Heart left ventricle (tissue), 16 donors: ENCODE data around the gene SLC26A9. TPM values are rescaled to one million over a fixed set of nuclear protein-coding genes. Genes with fewer than 3 reads are reported as not detected.

Source experiments
- ATAC-seq, 4 donors: fragments of 200-7000 bp; cut with Tn5 transposase; one replicate each; pipeline ENCODE4 v1.9.1; 2020 to 2022; ENCODE audit warnings: moderate library complexity in 4 of 4, mild to moderate bottlenecking in 3 of 4, moderate number of reproducible peaks in 1 of 4
- DNase-seq, 5 donors: peaks; one replicate each; pipeline ENCODE4 v3.0.0-alpha.2; 2020
- H3K27ac ChIP-seq, 12 donors: fragments of 200-600 bp; sonication (generic) in 4 of 12; one replicate each; pipeline versions ENCODE4 v1.5.0 to v1.8.0; 2016 to 2022; ENCODE audit warnings: mild to moderate bottlenecking in 2 of 12
- H3K27me3 ChIP-seq, 9 donors: fragments of 200-600 bp; sonication (generic) in 2 of 9; one replicate each; pipeline versions ENCODE4 v1.5.1 to v1.8.0; 2016 to 2022; ENCODE audit warnings: mild to moderate bottlenecking in 3 of 9
- H3K36me3 ChIP-seq, 9 donors: fragments of 200-600 bp; sonication (generic) in 2 of 9; one replicate each; pipeline versions ENCODE4 v1.5.0 to v1.8.0; 2018 to 2022; ENCODE audit warnings: mild to moderate bottlenecking in 2 of 9
- H3K4me1 ChIP-seq, 12 donors: fragments of 200-600 bp; sonication (generic) in 4 of 12; one replicate each; pipeline versions ENCODE4 v1.5.0 to v1.8.0; 2016 to 2022; ENCODE audit warnings: mild to moderate bottlenecking in 3 of 12
- H3K4me3 ChIP-seq, 12 donors: fragments of 200-600 bp; sonication (generic) in 4 of 12; one replicate each; pipeline versions ENCODE4 v1.5.0 to v1.8.0; 2017 to 2022; ENCODE audit warnings: mild to moderate bottlenecking in 9 of 12, moderate library complexity in 4 of 12
- H3K9me3 ChIP-seq, 12 donors: fragments of 200-600 bp; sonication (generic) in 4 of 12; one replicate each; pipeline versions ENCODE4 v1.5.0 to v1.8.0; 2016 to 2022; ENCODE audit warnings: mild to moderate bottlenecking in 1 of 12
- POLR2A ChIP-seq, 2 donors: fragments of 450-650 bp; IDR thresholded peaks; one replicate each; pipeline ENCODE4 v1.6.1; 2017; ENCODE audit warnings: antibody characterized with exemption in 2 of 2, mild to moderate bottlenecking in 2 of 2, moderate library complexity in 2 of 2
- WGBS, 4 donors: extraction: QIAGEN DNeasy Blood & Tissue Kit in 2 of 4; methylation state at CpG; one replicate each; pipeline versions ENCODE4 v1.1.5 to v1.1.7; 2013 to 2018; 5-methylcytosine and 5-hydroxymethylcytosine counted together
- intact Hi-C, 10 donors: fragments of 100-400 bp; cut with DNase I; formaldehyde crosslinking; loops; one replicate each; pipeline versions ENCODE4 v1.11.1 to v1.14.2; 2022
- polyA plus RNA-seq, 2 donors: library from polyadenylated mRNA; stranded (reverse); fragments of 200-250 nt; gene quantifications; one replicate each; pipeline ENCODE4 v1.2.3, GENCODE V29; 2013
- total RNA-seq, 9 donors: library from RNA; depleted of rRNA in 2 of 9; stranded (reverse); fragments of >200 nt in 2 of 9; fragmentation: NEBNext Ultra II Directional in 3 of 9; extraction: Animal tissue kit (Norgen Biotek cat#: 25700) in 3 of 9; gene quantifications; one replicate each; pipeline versions ENCODE4 v1.1.0 to v1.2.4, GENCODE V29; 2016 to 2023
- TF ChIP-seq, protein P1 (sequence below), 12 donors: fragments of 200-600 bp; sonication (generic) in 4 of 12; IDR thresholded peaks; one replicate each; pipeline versions ENCODE4 v1.5.0 to v1.8.0; 2018 to 2022; ENCODE audit warnings: antibody characterized with exemption in 12 of 12, mild to moderate bottlenecking in 5 of 12
- donor health status: ischemic (EF 13 %, LVEDD 7.1; RV severe dilation, severe dysfunction).
- donor health status: healthy with polysubstance abuse.
- donor health status: DM: no; HTN: yes; CAD: no.
- donor health status: DM: no; HTN: no; CAD: no.
- donor health status: ischemic (EF 25% LVEDD 6.9; RV normal size, moderate dysfunction).
- donor health status: ischemic (EF 25% LVEDD 5.7; RV mildly dilated, moderate dysfunction).
- donor health status: healthy.
- donor health status: DM: yes; HTN: yes; CAD: no.
- donor health status: ischemic (EF 35%, LVEDD 5.7; RV mildly dilated, moderate dysfunction).
- donor health status: nonischemic (EF 11% LVEDD 7.7; RV severe dilation, severe dysfunction).
- donor health status: DM: yes; HTN: yes; CAD: no.
- donor health status: PGD.
- donor health status: ischemic (EF 29% LVEDD 5.4; RV normal size, mild dysfunction).
- donor health status: nonischemic (EF 23%, LVEDD 6.1; RV moderate dilation, normal function).

SLC26A9 gene
- total and polyA plus RNA-seq, 11 donors: 4.1 to 39.6 (median 11.0) TPM

DNA sequence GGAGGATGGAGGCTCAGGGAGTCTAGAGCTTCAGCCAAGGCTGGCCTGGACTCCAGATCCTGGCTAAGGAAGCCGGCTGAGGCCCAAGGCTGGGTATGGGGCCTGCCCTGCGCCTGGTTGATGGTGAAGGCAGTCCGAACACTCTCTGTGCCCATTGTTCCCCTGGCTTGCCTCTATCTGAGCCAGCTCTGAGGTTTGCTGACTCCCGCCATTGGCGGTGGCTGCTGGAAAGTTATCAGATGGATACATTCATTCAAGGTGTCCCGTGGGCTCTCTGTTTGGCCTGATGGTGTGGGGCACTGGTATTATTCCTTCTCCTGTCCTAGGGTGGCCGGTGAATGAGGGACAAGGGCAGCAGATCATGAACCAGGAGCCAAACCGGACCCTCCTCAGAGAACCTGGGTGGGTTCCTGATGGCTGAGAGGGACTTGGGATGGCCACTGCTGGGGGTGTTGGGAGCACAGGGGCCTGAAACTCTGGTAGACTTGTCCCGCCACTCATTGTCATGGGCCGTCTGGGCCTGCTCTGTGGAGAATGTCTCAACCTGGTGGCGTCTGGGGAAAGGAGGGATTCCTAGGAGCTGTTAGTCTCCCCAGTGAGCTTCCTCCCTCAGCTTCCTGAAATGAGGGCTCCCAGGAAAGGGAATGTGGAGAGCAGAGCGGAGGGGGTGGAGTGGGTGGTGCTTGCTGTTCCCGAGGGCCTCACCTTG is 22.2 kb downstream of the SLC26A9 start:
- peak overlapping the region in 10 of 12 donors; percentile 68 to 94 (median 86) for H3K27ac ChIP-seq
- no peak overlapping the region for H3K4me3 ChIP-seq

DNA sequence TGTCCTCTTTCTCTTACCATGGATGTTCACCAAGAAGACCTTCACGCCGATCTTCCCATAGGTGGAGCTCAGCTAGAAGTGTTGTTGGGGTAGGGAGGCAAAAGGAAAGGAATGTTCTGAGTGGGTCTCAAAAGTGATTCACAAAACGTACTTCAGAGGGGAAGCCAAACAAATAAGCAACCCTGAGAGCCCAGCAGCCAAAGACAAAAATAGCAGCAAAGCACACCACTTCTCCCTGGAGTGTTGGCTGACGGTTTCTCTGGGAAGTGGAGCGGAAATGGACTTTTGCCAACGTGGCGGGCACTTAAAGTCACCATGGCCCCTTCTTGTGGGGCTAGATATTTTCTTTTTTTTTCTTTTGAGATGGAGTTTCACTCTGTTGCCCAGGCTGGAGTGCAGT is 23.1 kb downstream of the SLC26A9 start:
- Histone ChIP-seq H3K4me3 (peak overlapping the region in 6 of 12 donors; percentile 7 to 44 (median 36)), H3K27ac (peak overlapping the region; percentile 68 to 94 (median 86)), H3K9me3 (no peaks in the 10 kb centered on the region)

More for the DNA sequence above, 22.2 kb downstream of the SLC26A9 start:
- Histone ChIP-seq H3K4me1 (peaks cover 0 to 48% (median 27%) of the 10 kb centered on the region in 12 donors), H3K27me3 (no peaks in the 10 kb centered on the region), H3K9me3 (no peaks in the 10 kb centered on the region), H3K36me3 (no peaks in the 10 kb centered on the region)
- WGBS, 4 donors: 72 to 86% (median 78%) methylated on average over 12 to 13 of the region's 13 CpGs
- TF ChIP-seq, protein P1, sequence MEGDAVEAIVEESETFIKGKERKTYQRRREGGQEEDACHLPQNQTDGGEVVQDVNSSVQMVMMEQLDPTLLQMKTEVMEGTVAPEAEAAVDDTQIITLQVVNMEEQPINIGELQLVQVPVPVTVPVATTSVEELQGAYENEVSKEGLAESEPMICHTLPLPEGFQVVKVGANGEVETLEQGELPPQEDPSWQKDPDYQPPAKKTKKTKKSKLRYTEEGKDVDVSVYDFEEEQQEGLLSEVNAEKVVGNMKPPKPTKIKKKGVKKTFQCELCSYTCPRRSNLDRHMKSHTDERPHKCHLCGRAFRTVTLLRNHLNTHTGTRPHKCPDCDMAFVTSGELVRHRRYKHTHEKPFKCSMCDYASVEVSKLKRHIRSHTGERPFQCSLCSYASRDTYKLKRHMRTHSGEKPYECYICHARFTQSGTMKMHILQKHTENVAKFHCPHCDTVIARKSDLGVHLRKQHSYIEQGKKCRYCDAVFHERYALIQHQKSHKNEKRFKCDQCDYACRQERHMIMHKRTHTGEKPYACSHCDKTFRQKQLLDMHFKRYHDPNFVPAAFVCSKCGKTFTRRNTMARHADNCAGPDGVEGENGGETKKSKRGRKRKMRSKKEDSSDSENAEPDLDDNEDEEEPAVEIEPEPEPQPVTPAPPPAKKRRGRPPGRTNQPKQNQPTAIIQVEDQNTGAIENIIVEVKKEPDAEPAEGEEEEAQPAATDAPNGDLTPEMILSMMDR (IDR thresholded peaks at IDR 0.05): no peak
- no peak for TF ChIP-seq POLR2A (IDR thresholded peaks at IDR 0.05)
- intact Hi-C loops: loop anchor here in 3 of 10 donors (2.0 to 5.0 kb wide), 3 partner anchors 56 to 186 kb away; no protein-coding TSS in a partner anchor
- no peak for ATAC-seq
- DNase-seq: peak in 1 of 5 donors; percentile 13

DNA sequence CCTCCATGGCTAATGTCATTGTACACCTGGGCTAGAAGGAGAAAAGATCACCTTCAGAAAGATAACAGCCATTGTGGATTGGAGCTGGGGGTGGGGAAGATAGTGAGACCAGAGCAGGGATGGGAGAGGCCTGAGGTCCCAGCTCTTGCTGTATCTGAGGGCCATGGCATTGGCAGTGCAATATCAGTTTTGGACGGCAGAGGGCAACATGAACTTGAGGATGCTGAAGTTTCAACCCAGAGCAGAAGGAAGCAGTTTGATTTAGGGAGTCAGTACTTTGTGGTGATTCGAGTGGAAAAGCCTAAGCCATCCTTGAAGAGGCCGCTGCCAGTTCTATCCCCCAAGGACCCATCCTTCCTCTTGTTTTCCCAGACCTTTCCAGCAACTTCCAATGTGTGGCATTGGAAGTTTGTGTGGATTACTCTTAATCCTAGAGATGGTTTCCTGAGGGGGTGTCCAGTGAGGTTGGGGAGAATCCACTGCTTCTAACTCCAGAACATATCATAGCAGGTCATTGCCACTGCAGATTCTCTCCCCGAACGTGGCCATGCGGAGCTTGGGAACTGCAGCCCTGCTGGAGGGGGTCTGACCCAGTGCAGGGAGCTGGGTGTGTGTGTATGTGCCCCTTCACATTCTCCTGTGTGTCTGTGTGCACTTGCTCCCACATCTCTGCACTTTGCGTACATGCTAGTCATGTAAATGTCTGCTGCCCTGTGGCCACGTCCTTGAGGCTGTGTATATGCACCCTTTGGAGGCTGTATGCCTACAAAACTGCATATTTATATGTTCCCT is 24.1 kb downstream of the SLC26A9 start:
- TF ChIP-seq, protein P1 (IDR thresholded peaks at IDR 0.05): peak; percentile 79 to 96 (median 89)
- no peak for TF ChIP-seq POLR2A (IDR thresholded peaks at IDR 0.05)
- Histone ChIP-seq H3K4me3 (peak overlapping the region in 6 of 12 donors; percentile 0 to 44 (median 36)), H3K27me3 (no peaks in the 10 kb centered on the region), H3K4me1 (peaks cover 0 to 67% (median 32%) of the 10 kb centered on the region in 12 donors), H3K36me3 (no peaks in the 10 kb centered on the region), H3K9me3 (no peaks in the 10 kb centered on the region), H3K27ac (peak overlapping the region; percentile 68 to 94 (median 86))
- ATAC-seq: peak; percentile 47 to 73 (median 56)
- peak in 4 of 5 donors; percentile 82 to 86 (median 84) for DNase-seq
- intact Hi-C loops: loop anchor here in 9 of 10 donors (1.0 to 10.0 kb wide), 11 partner anchors 57 to 262 kb away; partner anchors contain the start of gene SLC41A1 (in 2 of the 9)
- WGBS, 4 donors: 29 to 46% (median 39%) methylated on average over 8 of the region's 8 CpGs

More for the DNA sequence above, 23.1 kb downstream of the SLC26A9 start:
- intact Hi-C loops: loop anchor here in 3 of 10 donors (2.0 to 5.0 kb wide), 3 partner anchors 57 to 187 kb away; no protein-coding TSS in a partner anchor
- Histone ChIP-seq H3K27me3 (no peaks in the 10 kb centered on the region), H3K4me1 (peaks cover 0 to 57% (median 27%) of the 10 kb centered on the region in 12 donors), H3K36me3 (no peaks in the 10 kb centered on the region)
- peak; percentile 47 to 68 (median 56) for ATAC-seq
- TF ChIP-seq, protein P1 (IDR thresholded peaks at IDR 0.05): no peak
- TF ChIP-seq POLR2A (IDR thresholded peaks at IDR 0.05): no peak
- DNase-seq: peak in 4 of 5 donors; percentile 70 to 81 (median 76)
- whole genome bisulfite sequencing, 4 donors: 8 to 19% (median 14%) methylated on average over 7 of the region's 7 CpGs
